ENCODE results near the gene DDX6. TPM values are rescaled to one million over a fixed set of nuclear protein-coding genes. Genes with fewer than 3 reads are reported as not detected.

The DDX6 gene
- total RNA-seq, 6 experiments from 2014 or later: 127 to 151 (median 133) TPM

GRCh38 chr11:118699506-118700220 lies 91.3 kb downstream of the DDX6 start:
- H3K27me3 Mint-ChIP-seq (ENCODE audit: insufficient read depth): no peaks in the 10 kb centered on the region; the same call in none of the 2 replicates
- H3K4me3 Mint-ChIP-seq: no peak overlapping the region
- H3K4me1 Mint-ChIP-seq (ENCODE audit: low read depth): no peaks in the 10 kb centered on the region
- peaks cover 4% of the 10 kb centered on the region for H3K9me3 Mint-ChIP-seq
- no peak overlapping the region for H3K27ac Mint-ChIP-seq
- no peak for TF ChIP-seq CTCF (IDR thresholded peaks at IDR 0.05)
- DNase-seq: no peak
- H3K36me3 Mint-ChIP-seq (ENCODE audit: low read depth): peaks cover 5% of the 10 kb centered on the region; the same call in 1 of the 2 replicates

Other genes starting within 250 kb of the DDX6 start
- gene IFT46, start 225.2 kb downstream of the DDX6 start, total RNA-seq (2021; fragmentation: NEBNext Ultra II Directional; extraction: Animal tissue kit (Norgen Biotek cat#: 25700)): 10 to 100 TPM; 17.3 to 22.4 (median 20.2) TPM
- gene ARCN1, start 218.8 kb downstream of the DDX6 start, total RNA-seq (2021; fragmentation: NEBNext Ultra II Directional; extraction: Animal tissue kit (Norgen Biotek cat#: 25700)): 100 to 1,000 TPM; 271 to 331 (median 319) TPM
- 100 to 1,000 TPM; 106 to 121 (median 114) TPM for gene PHLDB1, start 183.5 kb downstream of the DDX6 start, total RNA-seq (2021; fragmentation: NEBNext Ultra II Directional; extraction: Animal tissue kit (Norgen Biotek cat#: 25700))
- under 1 TPM in 1 of 6 experiments, not detected in 5; 0.07 TPM for gene TREH, start 111.5 kb downstream of the DDX6 start, total RNA-seq (2021; fragmentation: NEBNext Ultra II Directional; extraction: Animal tissue kit (Norgen Biotek cat#: 25700))
- gene CXCR5, start 92.7 kb upstream of the DDX6 start, total RNA-seq (2021; fragmentation: NEBNext Ultra II Directional; extraction: Animal tissue kit (Norgen Biotek cat#: 25700)): under 1 TPM in 1 of 6 experiments, not detected in 5; 0.06 TPM
- 100 to 1,000 TPM; 120 to 135 (median 127) TPM for gene BCL9L, start 134.8 kb upstream of the DDX6 start, total RNA-seq (2021; fragmentation: NEBNext Ultra II Directional; extraction: Animal tissue kit (Norgen Biotek cat#: 25700))
- gene UPK2, start 165.1 kb upstream of the DDX6 start, total RNA-seq (2021; fragmentation: NEBNext Ultra II Directional; extraction: Animal tissue kit (Norgen Biotek cat#: 25700)): under 1 TPM in 4 of 6 experiments, not detected in 2; 0.19 to 0.83 (median 0.29) TPM
- gene FOXR1, start 180.6 kb upstream of the DDX6 start, total RNA-seq (2021; fragmentation: NEBNext Ultra II Directional; extraction: Animal tissue kit (Norgen Biotek cat#: 25700)): not detected
- gene CENATAC, start 207.0 kb upstream of the DDX6 start, total RNA-seq (2021; fragmentation: NEBNext Ultra II Directional; extraction: Animal tissue kit (Norgen Biotek cat#: 25700)): 10 to 100 TPM; 15.5 to 19.1 (median 17.0) TPM
- gene RPS25, start 227.2 kb upstream of the DDX6 start, total RNA-seq (2021; fragmentation: NEBNext Ultra II Directional; extraction: Animal tissue kit (Norgen Biotek cat#: 25700)): 100 to 1,000 TPM; 699 to 981 (median 857) TPM
- 10 to 100 TPM; 71.7 to 92.6 (median 81.4) TPM for gene TRAPPC4, start 227.6 kb upstream of the DDX6 start, total RNA-seq (2021; fragmentation: NEBNext Ultra II Directional; extraction: Animal tissue kit (Norgen Biotek cat#: 25700))
- gene SLC37A4, start 239.7 kb upstream of the DDX6 start, total RNA-seq (2021; fragmentation: NEBNext Ultra II Directional; extraction: Animal tissue kit (Norgen Biotek cat#: 25700)): 10 to 100 TPM in 3 of 6 experiments, 1 to 10 TPM in 3; 7.1 to 12.0 (median 10.3) TPM

Measured in HFFc6 (cell line).